GM12875 (cell line): ENCODE results near the gene CRIP2.
A peak's percentile ranks its signal among the peaks of the same experiment; 100 is the strongest.

Experiments
- H3K4me3 ChIP-seq: one replicate; pipeline ENCODE4 v1.5.1; 2011; ENCODE audit warnings: low read depth, low read length, control low read depth
- TF ChIP-seq, protein P1 (sequence below): IDR thresholded peaks from 2 replicates; pipeline ENCODE4 v1.5.1; 2011; ENCODE audit warnings: low read depth, mild to moderate bottlenecking, control low read depth, inconsistent platforms, low read length, moderate library complexity, borderline replicate concordance; ENCODE audit not compliant: insufficient read depth

The CRIP2 gene

DNA sequence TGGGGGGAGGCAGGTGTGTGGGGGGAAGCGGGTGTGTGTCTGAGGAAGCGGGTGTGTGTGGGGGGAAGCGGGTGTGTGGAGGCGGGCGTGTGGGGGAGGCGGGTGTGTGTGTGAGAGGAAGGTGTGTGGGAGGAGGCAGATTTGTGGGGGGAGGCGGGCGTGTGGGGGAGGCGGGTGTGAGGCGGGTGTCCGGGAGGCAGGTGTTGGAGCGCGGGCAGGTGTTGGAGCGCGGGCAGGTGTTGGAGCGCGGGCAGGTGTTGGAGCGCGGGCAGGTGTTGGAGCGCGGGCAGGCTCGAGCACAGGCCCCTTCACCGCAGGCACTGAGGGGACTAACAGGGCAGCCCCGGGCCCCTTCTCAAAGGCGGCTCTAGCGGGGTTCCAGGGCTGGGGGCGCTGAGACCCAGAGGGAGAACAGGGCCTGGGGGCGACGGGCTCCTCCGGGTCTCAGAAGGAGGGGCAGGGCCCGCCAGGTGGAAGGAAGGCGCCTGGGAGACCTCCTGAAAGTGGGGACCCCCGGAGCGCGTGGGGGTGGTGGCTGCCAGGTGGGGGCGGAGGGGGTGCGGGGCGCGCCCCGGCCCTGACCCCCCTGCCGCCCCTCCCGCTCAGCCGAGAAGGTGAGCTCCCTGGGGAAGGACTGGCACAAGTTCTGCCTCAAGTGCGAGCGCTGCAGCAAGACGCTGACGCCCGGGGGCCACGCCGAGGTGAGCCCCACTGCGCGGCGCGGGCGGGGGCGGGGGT, 3.2 kb downstream of the CRIP2 start:
- TF ChIP-seq, protein P1, sequence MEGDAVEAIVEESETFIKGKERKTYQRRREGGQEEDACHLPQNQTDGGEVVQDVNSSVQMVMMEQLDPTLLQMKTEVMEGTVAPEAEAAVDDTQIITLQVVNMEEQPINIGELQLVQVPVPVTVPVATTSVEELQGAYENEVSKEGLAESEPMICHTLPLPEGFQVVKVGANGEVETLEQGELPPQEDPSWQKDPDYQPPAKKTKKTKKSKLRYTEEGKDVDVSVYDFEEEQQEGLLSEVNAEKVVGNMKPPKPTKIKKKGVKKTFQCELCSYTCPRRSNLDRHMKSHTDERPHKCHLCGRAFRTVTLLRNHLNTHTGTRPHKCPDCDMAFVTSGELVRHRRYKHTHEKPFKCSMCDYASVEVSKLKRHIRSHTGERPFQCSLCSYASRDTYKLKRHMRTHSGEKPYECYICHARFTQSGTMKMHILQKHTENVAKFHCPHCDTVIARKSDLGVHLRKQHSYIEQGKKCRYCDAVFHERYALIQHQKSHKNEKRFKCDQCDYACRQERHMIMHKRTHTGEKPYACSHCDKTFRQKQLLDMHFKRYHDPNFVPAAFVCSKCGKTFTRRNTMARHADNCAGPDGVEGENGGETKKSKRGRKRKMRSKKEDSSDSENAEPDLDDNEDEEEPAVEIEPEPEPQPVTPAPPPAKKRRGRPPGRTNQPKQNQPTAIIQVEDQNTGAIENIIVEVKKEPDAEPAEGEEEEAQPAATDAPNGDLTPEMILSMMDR = no peak
- no peak overlapping the region for H3K4me3 ChIP-seq

- TF ChIP-seq, protein P1 = no peak
- H3K4me3 ChIP-seq = no peak overlapping the region
Measured at GRCh38 chr14:105478398-105479251, 4.0 kb downstream of the CRIP2 start.

- TF ChIP-seq, protein P1 = no peak
- no peak overlapping the region for H3K4me3 ChIP-seq
Measured at GRCh38 chr14:105479431-105480158, 5.0 kb downstream of the CRIP2 start.

DNA sequence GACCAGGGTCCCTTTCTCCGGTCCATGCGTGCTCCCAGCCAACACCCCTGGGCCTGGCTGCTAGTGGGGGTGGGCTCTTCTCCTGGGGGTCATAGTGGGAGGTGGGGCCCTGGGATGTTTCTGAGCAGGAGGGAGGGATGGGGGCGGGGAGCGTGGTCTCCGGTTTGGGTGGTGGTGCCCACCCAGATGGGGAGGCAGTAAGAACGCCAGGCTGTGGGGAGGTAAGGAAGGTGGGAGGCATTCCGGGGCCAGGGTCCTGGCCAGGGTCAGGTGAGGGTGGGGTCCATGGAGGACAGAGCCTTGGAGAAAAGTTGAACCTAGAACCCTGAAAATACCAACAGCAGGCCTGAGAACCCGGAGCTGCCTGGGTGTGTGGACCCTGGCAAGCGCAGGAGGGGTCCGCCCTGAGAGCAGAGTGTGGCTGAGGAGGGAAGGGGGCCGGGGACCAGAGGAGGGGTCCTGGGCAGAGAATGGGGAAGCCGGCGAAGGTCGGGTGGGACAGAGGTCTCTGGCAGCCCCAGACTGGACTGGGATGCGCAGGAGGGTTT, 5.7 kb downstream of the CRIP2 start:
- H3K4me3 ChIP-seq = no peak overlapping the region
- TF ChIP-seq, protein P1 = no peak

DNA sequence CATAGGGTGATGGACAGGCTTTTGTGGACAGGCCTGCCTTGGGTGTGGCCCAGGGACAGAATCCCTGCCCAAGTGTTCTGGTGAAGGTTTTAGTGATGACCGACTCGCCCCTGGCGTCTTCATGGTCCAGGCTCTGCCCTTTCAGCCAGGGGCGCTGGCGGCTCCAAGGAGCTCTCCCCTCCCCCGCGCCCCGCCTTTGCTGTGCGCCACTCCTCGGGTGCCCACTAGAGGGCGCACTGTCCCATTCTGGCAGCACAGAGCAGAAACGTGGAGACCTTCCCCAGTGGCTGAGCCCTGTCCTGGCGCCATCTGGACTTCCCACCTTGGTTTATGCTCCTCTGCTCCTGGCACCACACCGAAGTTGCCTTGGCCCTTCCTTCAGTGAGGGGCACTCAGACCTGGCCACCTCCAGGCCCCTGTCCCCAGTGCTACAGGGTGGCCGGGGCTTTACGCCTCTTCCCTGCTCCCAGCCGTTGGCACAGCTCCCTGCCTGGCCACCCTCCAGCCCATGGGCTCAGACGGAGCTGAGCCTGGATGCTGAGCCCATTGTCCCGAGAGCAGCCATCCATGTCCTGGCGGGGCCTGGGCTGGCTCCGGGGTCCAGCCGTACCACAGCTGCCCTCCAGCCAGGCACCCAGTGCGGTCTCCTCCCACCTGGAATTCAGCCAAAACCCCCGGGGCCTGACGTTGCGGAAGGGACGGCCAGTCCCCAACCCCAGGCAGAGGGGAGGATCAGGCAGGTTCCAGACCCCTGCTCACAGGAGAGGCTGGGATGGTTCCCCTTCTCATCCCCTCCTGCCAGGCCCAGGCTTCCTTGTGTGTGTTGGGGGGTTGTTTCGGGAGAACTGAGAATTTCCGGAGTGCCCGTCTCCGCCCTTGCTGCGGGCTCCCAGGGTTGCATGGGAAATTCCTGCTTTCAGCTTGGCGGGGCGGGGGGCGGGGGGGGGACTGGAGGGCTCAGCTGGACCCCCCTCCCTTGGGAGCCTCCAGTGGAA, 6.5 kb downstream of the CRIP2 start:
- TF ChIP-seq, protein P1 = peak; percentile 99
- H3K4me3 ChIP-seq = peak overlapping the region; percentile 5
